ENCODE data around the gene TTN.
A peak's percentile ranks its signal among the peaks of the same experiment; 100 is the strongest.
"Not testable (repeated sequence)": the region's sequence is repeated elsewhere in the genome, so short reads cannot be mapped to it uniquely, and the experiment has no call there.

TTN gene

DNA sequence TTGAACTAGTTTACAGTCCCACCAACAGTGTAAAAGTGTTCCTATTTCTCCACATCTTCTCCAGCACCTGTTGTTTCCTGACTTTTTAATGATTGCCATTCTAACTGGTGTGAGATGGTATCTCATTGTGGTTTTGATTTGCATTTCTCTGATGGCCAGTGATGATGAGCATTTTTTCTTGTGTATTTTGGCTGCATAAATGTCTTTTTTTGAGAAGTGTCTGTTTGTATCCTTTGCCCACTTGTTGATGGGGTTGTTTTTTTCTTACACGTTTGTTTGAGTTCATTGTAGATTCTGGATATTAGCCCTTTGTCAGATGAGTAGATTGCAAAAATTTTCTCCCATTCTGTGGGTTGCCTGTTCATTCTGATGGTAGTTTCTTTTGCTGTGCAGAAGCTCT is 281.8 kb downstream of the TTN start:
- not testable (repeated sequence) for DNase-seq

DNA sequence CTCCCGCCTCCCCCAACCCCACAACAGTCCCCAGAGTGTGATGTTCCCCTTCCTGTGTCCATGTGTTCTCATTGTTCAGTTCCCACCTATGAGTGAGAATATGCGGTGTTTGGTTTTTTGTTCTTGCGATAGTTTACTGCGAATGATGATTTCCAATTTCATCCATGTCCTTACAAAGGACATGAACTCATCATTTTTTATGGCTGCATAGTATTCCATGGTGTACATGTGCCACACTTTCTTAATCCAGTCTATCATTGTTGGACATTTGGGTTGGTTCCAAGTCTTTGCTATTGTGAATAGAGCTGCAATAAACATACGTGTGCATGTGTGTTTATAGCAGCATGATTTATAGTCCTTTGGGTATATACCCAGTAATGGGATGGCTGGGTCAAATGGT is 282.2 kb downstream of the TTN start:
- not testable (repeated sequence) for DNase-seq

DNA sequence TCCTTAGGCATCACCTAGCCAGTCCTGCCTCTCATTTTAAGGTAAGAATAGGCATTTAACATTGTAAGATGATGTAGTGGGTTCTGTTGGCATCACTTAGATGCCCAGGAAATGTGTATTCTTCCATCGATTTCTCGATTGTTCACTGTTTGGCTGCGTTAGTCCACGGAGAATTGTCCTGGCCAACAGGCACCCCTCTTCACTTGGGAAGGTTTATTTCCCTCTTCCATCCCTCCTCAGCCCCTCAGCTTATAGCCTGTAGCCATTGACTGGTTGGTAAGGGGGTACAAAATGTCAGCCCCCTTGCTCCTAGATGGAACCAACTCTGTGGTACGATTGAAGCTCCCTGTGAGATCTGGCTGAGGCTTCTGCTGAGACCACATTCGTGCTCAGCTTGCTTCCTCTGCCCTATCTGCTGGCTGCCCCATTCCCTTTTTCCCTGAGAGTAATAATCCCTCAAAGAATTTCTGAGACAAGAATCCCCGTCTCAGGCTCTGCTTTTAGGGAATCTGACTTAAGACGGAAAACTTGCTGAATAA is 283.6 kb downstream of the TTN start:
- no peak for DNase-seq

DNA sequence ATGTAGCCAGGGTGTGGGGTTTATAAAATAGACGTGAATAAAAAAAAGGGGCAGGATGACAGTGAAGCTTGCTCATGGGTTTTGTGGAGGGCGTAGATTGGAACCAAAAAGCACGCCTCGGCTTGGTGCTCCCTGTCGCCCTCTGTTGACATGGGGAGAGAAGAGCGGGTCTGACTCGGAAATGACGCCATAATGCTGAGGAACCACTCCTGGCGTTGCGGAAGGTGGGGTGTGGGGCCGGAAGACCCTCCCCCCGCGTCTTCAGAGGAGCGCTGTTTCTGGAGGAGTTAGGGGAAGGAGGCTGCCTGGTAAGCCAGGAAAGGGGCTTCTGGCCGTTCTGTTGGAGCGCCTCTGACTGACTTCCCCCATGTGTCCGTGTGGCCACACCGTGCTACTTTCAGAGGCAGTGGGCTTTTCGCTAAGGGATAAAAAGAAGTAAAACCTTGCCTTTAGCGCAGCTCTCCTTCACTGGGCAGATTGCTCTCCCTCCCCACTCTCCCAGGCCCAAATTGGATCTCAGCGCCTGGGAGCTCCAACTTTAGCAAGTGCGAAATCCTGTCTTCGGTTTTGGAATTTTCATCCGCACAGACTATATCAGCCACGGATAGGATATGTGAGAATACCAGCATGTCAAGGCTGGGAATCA is 284.1 kb downstream of the TTN start:
- peak; percentile 94 for DNase-seq

DNA sequence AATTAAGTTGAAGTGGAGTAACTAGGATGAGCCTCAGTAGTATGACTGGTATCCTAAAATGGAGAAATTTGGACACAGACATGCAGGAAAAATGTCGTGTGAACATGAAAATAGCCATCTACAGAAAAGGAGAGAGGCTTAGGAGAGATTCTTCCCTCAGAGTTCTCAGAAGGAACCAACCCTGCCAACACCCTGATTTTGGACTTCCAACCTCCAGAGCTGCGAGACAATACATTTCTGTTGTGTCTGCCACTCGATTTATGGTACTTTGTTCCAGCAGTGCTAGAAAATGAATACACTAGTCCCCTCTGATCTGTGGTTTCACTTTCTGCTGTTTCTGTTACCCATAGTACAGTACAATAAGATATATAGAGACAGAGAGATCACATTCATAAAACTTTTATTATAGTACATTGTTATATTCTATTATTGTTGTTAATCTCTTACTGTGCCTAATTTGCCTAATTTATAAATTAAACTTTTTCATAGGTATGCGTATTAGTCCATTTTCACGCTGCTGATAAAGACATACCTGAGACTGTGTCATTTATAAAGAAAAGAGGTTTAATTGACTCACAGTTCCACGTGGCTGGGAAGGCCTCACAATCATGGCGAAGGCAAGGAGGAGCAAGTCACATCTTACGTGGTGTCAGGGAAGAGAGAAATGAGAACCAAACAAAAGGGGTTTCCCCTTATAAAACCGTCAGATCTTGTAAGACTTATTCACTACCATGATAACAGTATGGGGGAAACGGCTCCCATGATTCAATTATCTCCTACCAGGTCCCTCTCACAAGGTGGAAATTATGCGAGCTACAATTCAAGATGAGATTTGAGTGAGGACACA is 285.7 kb downstream of the TTN start:
- DNase-seq, result no peak

DNA sequence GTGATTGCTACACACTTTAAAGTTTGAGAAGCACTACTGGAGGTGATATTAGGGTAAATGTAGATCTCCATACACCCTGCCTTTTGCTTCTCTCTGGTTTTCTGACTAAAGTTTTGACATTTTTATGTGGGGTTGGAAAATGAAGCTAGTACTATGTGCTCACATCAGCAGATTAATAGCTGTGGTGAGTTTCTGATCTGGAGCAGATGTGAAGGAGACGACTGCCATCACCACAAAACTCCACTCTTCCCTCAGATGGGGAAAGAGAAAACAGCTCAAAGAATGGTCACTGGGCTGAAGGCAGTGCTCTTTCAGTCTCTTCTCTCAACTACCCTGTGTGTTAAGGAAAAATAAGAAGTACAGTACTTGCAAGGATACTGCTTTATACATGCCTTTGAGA is 289.7 kb downstream of the TTN start:
- DNase-seq, result no peak

DNA sequence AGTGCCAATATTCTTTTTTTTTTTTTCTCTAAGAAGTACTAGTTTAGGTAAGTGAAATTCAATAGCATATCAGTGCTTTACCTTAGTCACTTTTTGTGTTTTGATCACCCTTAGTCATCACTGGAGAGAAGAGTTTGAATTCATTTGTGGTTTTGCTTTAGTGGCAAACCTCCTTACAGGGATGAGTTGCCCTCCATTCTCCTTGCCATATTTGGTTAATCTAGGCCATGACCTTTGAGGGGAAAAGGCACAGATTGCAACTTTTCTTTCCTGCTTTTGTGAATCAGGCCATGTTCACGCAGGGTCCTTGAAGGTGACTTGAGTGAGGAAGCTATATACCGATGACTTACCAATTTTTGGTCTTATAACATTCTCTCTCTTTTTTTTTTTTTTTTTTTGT is 292.6 kb downstream of the TTN start:
- no peak for DNase-seq

DNA sequence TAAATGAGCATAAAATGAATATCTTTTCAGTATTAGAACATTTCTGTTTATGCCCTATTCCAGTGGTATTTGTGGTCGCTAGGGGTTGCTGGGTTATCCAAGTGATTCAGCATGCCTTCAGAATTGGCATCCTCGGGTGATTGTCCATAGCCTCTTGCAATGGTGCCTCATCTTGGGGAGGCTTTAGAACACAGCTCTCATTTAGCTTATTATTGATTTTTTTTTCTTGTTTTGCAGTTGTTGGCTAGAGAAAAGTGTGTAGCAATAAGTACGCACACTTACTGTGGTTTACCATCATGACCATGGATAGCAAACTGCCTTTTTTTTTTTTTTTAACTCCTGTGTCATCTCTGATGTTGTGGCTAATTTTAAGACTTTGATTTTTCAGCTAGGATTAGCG is 293.3 kb downstream of the TTN start:
- no peak for DNase-seq

DNA sequence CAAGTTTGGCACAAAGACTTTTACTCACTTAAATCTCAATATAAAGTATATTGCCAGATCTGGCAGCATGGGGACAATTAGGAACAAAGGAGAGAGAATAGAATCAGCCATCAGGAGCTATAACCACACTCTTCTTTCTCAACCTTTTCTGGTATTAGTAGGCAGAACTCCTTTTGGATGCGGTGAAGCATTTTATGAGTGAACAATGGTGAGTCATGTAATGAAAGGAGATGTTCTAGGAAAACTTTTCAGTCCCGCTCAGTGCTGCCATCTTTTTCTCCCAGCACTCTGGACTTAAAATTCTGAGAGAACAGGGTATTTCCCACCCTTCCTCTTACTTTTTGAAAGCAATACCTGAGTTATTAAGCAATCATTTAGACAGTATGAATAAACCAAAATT is 294.7 kb downstream of the TTN start:
- no peak for DNase-seq

DNA sequence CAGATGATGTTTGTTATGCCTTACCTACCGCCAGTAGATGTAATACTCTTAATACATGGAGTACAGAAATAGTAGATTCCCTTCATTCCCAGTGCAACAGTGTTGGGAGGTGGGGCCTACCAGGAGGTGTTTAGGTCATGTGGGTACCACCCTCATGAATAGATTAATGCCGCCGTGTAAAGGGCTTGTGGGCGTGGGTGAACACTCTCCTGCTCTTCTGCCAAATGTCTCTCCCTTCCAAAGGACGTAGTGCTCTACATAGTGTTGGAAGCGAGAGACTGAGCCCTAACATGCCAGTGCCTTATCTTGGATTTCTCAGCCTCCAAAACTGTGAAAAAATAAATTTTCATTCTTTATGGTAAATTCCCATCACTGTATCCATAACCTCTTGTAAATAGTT is 296.8 kb downstream of the TTN start:
- no peak for DNase-seq

DNA sequence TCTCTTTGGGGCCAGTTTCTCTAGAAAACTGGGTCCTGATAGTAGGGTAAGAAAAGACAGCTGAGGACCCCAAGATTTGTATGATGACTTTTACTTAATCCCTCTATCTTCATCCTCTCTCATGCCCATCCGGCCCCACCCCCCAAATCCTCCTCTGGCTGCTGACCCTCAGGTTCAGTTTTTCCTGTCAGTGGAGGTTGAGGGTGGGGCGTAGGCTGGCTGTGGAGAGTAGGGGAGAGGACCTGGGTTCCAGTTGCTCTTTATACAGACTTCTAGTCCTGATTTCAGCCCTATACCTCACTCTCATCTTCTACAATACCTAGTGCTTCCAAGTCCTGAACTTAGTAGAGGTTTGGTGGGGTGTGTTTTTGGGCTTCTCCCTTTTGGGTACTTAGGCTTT is 298.6 kb downstream of the TTN start:
- no peak for DNase-seq

DNA sequence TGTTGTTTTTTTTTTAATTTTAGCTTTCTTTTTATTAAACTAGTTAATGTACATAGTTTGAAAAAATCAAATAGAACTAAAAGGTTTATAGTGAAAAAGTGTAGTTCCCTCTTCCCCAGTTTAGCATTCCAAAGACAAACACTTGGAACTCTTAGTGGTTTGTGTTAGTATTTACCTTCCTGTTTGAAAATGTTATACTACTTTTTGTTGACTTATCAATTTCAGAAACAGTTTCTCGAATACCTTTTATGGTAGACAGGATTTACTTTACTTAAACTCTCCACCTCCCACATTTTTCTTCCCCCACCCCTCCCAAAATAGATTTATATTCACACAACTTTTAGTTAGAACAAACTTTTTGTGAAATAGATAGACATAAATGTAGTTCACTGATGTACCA is 300.3 kb downstream of the TTN start:
- DNase-seq, result no peak

DNA sequence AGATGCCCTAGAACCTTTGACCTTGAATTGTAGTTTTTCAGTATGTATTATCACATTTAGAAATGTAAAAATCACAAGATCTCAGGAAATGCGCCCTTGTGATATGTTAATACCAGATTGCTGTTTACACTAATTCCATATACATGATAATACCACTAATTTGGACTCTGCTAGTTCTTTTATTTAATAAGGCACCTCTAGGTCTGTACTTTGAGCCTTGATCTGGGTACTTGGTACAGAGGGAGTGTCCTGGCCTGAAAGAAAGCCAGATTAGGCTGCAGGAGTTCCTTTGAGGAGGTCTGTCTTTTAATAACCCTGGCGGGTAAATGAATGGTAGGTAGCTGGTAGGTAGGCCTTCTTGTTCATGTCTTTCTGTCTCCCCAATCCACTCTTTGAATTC is 300.7 kb downstream of the TTN start:
- DNase-seq, result no peak

DNA sequence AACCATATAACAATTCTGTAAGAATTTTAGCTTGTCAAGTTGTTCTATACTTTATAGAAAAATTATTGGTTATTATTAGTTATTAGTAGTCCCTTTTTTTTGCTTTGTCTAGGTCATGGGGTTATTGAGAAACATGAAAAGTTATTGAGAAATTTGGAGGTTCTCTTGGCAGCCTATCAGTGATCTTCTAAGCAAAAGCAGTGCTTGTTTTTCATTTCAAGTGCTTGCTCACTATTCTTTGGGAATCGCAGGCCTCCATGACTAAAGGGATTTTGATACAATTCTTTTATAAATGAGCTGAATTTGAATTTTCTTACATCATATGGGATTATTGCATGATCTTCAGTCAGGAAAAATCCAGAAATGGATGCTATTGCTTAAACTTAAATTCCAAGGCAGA is 301.1 kb downstream of the TTN start:
- no peak for DNase-seq

DNA sequence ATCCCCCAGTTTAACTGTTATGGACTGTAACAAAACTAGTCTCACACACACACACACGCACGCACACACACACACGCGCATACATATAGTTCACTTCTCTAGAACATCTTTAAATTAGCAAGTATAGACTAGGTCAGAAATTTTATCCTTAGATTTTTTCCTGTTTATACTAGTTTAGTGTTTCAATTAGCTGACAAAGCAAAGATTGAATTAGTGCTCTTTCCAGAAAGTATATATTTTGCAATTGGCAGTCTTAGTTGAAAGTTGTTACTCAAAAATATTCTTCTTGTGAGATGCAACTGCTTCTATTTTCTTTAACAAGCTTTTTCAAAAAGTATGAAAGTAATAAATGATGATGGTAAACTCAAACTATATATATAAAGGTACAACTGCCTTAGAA is 304.5 kb downstream of the TTN start:
- DNase-seq, result no peak

DNA sequence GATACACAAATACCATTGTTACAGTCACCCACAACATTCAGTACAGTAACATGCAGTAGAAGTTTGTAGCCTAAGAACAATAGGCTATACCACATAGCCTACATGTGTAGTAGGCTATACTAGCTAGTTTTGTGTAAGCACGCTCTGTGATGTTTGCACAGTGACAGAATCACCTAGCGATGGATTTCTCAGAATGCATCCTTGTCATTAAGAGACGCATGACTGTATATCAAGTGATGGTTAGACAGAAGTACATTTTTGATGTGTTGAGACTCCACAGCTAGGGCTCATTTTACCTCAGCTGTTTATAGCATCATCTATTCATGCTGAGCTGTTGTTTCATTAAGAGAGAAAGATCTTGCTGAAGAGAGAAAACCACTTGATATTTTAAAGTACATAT is 307.6 kb downstream of the TTN start:
- no peak for DNase-seq

DNA sequence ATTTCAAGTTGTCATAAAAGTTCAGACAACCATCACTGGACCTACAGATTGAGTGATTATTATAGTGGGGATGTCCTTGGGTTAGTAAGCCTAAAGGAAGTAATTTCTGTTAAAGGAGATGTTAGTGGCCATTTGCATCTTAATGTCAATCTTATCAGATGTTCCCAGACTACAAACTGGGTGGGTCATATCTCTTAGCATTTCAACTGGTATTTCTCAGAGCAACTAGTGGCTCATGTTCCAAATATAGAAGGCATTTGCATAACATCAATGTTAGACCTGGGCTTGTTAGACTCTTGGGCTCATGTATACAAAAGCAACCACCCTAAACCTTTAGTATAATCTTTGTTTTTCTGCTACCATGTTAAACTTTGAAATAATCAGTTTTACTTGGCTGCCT is 309.1 kb downstream of the TTN start:
- DNase-seq, result no peak

DNA sequence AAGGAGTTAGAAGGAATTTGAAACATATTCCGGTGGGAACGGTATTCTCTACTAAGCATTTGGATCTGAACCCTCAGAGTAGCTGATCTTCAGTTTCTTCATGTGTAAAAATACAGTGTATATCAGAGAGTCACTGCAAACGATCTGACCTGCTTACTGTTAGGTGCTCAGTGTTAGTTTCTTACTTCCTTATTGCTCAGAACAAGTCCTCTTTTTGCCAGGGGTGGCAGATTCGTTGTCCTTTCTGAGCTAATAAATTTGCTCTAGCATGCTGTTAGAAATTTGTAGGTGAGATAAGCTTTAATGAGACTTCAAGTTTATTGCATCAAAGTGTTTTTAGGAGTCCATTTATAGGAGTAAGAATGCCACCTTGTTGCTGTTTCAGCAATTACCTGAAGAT is 311.2 kb downstream of the TTN start:
- DNase-seq, result no peak

DNA sequence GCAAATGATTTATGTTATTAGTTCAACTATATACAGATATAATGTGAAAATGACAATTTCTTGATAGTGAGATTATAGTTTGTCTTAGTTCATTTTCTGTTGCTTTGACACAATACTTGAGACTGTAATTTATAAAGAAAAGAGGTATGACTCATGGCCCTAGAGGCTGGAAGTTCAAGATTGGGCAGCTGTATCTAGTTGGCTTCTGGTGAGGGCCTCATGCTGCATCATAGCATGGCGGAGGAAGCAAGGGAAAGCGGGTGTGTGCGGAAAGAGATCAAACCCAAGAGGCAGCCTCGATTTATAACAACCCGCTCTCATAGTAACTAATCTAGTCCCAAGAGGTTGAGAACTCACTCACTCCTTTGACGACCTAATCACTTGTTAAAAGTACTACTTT is 315.6 kb downstream of the TTN start:
- DNase-seq, result no peak

DNA sequence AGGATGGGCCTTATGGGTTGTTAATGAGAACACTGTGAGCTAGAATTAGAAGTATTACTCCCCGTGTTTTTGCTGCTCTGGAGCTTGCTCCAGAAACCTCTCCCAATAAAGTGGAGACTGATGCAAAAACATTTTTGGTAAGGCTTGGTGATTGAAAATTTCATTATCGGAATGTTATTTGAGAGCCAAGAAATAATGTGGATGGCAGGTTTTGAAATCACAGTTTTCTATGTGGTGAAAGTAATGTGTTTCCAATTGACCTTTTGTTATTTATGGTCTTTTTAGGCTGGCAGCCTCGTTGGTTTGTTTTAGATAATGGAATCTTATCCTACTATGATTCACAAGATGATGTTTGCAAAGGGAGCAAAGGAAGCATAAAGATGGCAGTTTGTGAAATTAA is 321.9 kb downstream of the TTN start:
- DNase-seq, result no peak

DNA sequence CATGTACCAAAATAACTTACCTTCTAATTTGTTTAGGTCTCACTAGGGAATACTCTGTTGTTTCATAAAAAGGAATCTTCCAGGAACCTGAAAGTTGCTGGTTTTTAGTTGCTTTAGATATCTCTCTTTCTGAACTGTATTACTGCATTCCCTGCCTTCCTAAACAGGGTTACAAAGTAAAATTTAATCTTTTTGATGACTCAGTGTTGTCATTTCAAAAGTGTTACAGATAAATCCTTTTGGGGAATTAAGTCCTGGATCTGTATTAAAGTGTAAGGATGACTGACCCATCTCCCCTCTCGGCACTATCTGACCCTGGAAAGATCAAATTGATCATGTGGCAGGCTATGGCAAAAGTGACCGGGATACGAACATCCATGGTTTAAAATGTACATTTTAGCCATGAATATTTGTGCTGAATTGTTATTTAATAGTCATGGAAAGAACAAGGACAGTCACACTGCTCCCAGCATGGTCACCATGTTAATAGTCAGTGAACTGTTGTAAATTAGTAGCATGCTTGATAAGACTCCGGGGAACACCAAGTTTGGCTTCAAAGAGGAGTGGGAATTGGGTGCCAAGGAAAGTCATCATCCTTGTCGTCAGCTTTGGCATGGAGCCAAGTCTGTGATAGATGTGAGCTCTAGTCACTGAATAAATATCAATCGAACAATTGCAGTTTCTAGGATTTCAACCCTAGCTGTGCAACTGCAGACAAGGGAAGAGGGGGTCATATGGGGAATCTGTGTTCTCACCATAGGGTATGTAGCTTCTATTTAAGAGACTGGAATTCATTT is 322.8 kb downstream of the TTN start:
- DNase-seq, result no peak

DNA sequence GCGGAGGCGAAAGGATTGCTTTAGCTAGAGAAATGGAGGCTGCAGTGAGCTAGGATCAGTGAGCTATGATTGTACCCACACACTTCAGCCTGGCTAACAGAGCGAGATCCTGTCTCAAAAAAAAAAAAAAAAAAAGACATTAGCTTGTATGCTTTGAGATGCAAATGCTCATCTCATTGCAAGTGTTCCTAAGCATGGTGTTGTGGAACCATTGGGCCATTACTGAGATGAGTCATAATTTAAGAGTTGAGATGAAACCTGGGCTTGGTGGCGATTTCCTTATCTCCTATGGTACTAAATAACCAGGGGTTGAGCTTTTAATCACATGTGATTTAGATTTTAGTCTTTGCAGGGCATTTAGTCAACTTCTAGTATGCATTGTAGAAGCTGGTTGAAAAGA is 324.8 kb downstream of the TTN start:
- DNase-seq, result no peak
